GM12878 (cell line): Measurements from ENCODE around the gene SWT1. TPM values are rescaled to one million over a fixed set of nuclear protein-coding genes. Genes with fewer than 3 reads are reported as not detected.

Experiments
- ATAC-seq: fragments of 200-7000 bp; cut with Tn5 transposase; 3 replicates; pipeline ENCODE4 v1.9.1; 2020; ENCODE audit warnings: mild to moderate bottlenecking, moderate library complexity
- BruUV-seq: library from RNA; stranded (reverse); fragments of 400-500 nt; replicated peaks from 2 replicates; lab custom pipeline; 2021; lab: Mats Ljungman, UMichigan
- CTCF ChIA-PET: fragments of 300-600 bp; sonication (Branson Sonifier 250); formaldehyde crosslinking; extraction: SDS; loops from one replicate; lab custom pipeline; 2021; ENCODE audit warnings: inconsistent platforms; lab: Yijun Ruan, JAX
- POLR2A ChIA-PET: fragments of 350-600 bp; formaldehyde crosslinking; extraction: SDS; loops from one replicate; lab custom pipeline; 2021; ENCODE audit warnings: inconsistent platforms; lab: Charles Lee
- RAD21 ChIA-PET: fragments of 300-600 bp; sonication (Branson Sonifier 250); formaldehyde crosslinking; loops from one replicate; lab custom pipeline; 2023; ENCODE audit warnings: antibody characterized with exemption; ENCODE audit not compliant: unreplicated experiment; lab: Charles Lee
- SMC1A ChIA-PET: fragments of 300-600 bp; sonication (Branson Sonifier 250); formaldehyde crosslinking; loops from one replicate; lab custom pipeline; 2023; ENCODE audit not compliant: unreplicated experiment, uncharacterized antibody; lab: Charles Lee
- DNase-seq: peaks from one replicate; pipeline ENCODE4 v3.0.0-alpha.2; 2011; ENCODE audit warnings: low read depth, low spot score
- FAIRE-seq: peaks from 3 replicates; lab custom pipeline; 2011; peaks lifted over from hg19 to GRCh38; lab: Jason Lieb, UNC
- H2AFZ ChIP-seq: 2 replicates; pipeline ENCODE4 v1.6.0; 2011; ENCODE audit warnings: low read depth, low read length, control low read depth; ENCODE audit not compliant: control insufficient read depth
- H3K27ac ChIP-seq: 2 replicates; pipeline ENCODE4 v1.5.1; 2011; ENCODE audit warnings: control low read depth; ENCODE audit not compliant: control insufficient read depth, insufficient read depth
- H3K27me3 ChIP-seq, 2 experiments: replicated peaks in 1 of 2; 2 replicates each; pipeline versions ENCODE4 v1.6.0 to v1.6.1; 2011; ENCODE audit warnings: low read length in 1 of 2; ENCODE audit not compliant: control insufficient read depth in 2 of 2, insufficient read depth in 2 of 2
- H3K36me3 ChIP-seq, 2 experiments: 2 replicates each; pipeline ENCODE4 v1.5.1; 2011; ENCODE audit warnings: low read length in 1 of 2; ENCODE audit not compliant: control insufficient read depth in 2 of 2, insufficient read depth in 2 of 2
- H3K4me1 ChIP-seq: 2 replicates; pipeline ENCODE4 v1.6.1; 2011; ENCODE audit warnings: mild to moderate bottlenecking, low read length, moderate library complexity, mixed read lengths; ENCODE audit not compliant: control insufficient read depth, insufficient read depth
- H3K4me2 ChIP-seq: 2 replicates; pipeline ENCODE4 v1.6.0; 2011; ENCODE audit warnings: control low read depth; ENCODE audit not compliant: control insufficient read depth, insufficient read depth
- H3K4me3 ChIP-seq: fragments of 200-600 bp; sonication (generic); 2 replicates; pipeline ENCODE4 v1.5.1; 2016
- H3K79me2 ChIP-seq: 2 replicates; pipeline ENCODE4 v1.6.0; 2011; ENCODE audit warnings: low read length; ENCODE audit not compliant: control insufficient read depth, insufficient read depth
- H3K9ac ChIP-seq: 2 replicates; pipeline ENCODE4 v1.8.0; 2011; ENCODE audit warnings: low read length, control low read depth, mixed read lengths; ENCODE audit not compliant: control insufficient read depth, insufficient read depth
- H3K9me3 ChIP-seq: replicated peaks from 3 replicates; pipeline ENCODE4 v1.5.1; 2011; ENCODE audit warnings: mild to moderate bottlenecking, low read length; ENCODE audit not compliant: control insufficient read depth, insufficient read depth
- H4K20me1 ChIP-seq: 2 replicates; pipeline ENCODE4 v1.6.0; 2011; ENCODE audit not compliant: control insufficient read depth, insufficient read depth
- BCL11A ChIP-seq: IDR thresholded peaks from 2 replicates; pipeline ENCODE4 v1.6.1; 2011; ENCODE audit warnings: low read depth, low read length
- CBX5 ChIP-seq: sonication (generic); IDR thresholded peaks from 2 replicates; pipeline ENCODE4 v1.6.1; 2016; ENCODE audit warnings: low read depth, moderate library complexity, mild to moderate bottlenecking, inconsistent platforms
- CHD1 ChIP-seq: IDR thresholded peaks from 2 replicates; pipeline ENCODE4 v1.6.1; 2012; ENCODE audit warnings: low read depth, low read length, improper control_type of control experiment
- HDAC6 ChIP-seq: fragments of 200-600 bp; sonication (generic); IDR thresholded peaks from one replicate; pipeline ENCODE4 v1.8.0; 2017; ENCODE audit warnings: antibody characterized with exemption; ENCODE audit not compliant: unreplicated experiment
- NBN ChIP-seq: fragments of 450-650 bp; IDR thresholded peaks from 2 replicates; pipeline ENCODE4 v1.6.1; 2016
- NR2C2 ChIP-seq: IDR thresholded peaks from 2 replicates; pipeline ENCODE4 v1.6.1; 2011; ENCODE audit warnings: borderline replicate concordance, low read depth; ENCODE audit not compliant: control insufficient read depth, insufficient read length
- NR2F1 ChIP-seq: fragments of 450-650 bp; conservative IDR thresholded peaks from 2 replicates; pipeline ENCODE4 v1.6.1; 2017; ENCODE audit warnings: mild to moderate bottlenecking
- POU2F2 ChIP-seq: IDR thresholded peaks from 3 replicates; pipeline ENCODE4 v1.6.1; 2011; ENCODE audit warnings: low read depth, mild to moderate bottlenecking, low read length, borderline replicate concordance
- SUZ12 ChIP-seq: fragments of 200-600 bp; sonication (generic); IDR thresholded peaks from one replicate; pipeline ENCODE4 v1.6.1; 2018; ENCODE audit warnings: antibody characterized with exemption, mild to moderate bottlenecking; ENCODE audit not compliant: unreplicated experiment
- in situ Hi-C: fragments of 300-500 bp; cut with MboI; formaldehyde crosslinking; loops from 9 replicates; pipeline ENCODE4 v1.14.3; 2018; ENCODE audit warnings: mixed read lengths
- intact Hi-C: fragments of 100-400 bp; cut with micrococcal nuclease; formaldehyde crosslinking; loops from one replicate; pipeline ENCODE4 v1.14.2; 2022; ENCODE audit not compliant: unreplicated experiment
- polyA plus RNA-seq, 11 experiments: library from polyadenylated mRNA; depleted of rRNA in 4 of 11; unstranded in 6 of 11; stranded (reverse) in 5 of 11; fragments of >200 nt; fragmentation: Nextera tagmentation in 4 of 11; fragmentation: Illumina TruSeq in 1 of 11; extraction: Ambion mirVana in 4 of 11; extraction: Trizol in 1 of 11; gene quantifications; 1 replicate in 1 of 11; 2 replicates in 10 of 11; pipeline versions ENCODE4 v1.2.1 to v1.2.3, GENCODE V29; 2011 to 2016; ENCODE audit warnings: inconsistent platforms in 2 of 11, missing spikeins in 2 of 11, low read depth in 1 of 11
- total RNA-seq, 4 experiments: library from RNA; depleted of rRNA in 3 of 4; stranded (reverse); fragments of >200 nt in 3 of 4; fragmentation: Illumina TruSeq in 1 of 4; extraction: Trizol in 1 of 4; gene quantifications; 2 replicates each; pipeline versions ENCODE4 v1.2.1 to v1.2.3, GENCODE V29; 2013 to 2021
- TF ChIP-seq, protein P1 (sequence below): fragments of 150-350 bp; IDR thresholded peaks from 2 replicates; pipeline ENCODE4 v1.6.1; 2016; ENCODE audit warnings: low read depth, low read length
- TF ChIP-seq, protein P2 (sequence below): fragments of 450-650 bp; IDR thresholded peaks from 2 replicates; pipeline ENCODE4 v1.6.1; 2017; ENCODE audit warnings: mild to moderate bottlenecking, moderate library complexity
- TF ChIP-seq, protein P3 (sequence below): fragments of 450-650 bp; formaldehyde crosslinking; IDR thresholded peaks from 2 replicates; pipeline ENCODE4 v1.5.0; 2022; ENCODE audit warnings: mild to moderate bottlenecking, missing genetic modification characterization
- TF ChIP-seq, protein P4 (sequence below): IDR thresholded peaks from 2 replicates; pipeline ENCODE4 v1.6.1; 2011; ENCODE audit warnings: borderline replicate concordance, low read depth, mild to moderate bottlenecking, moderate library complexity, mixed read lengths, low read length; ENCODE audit not compliant: insufficient read depth; ENCODE audit errors: extremely low read length

The SWT1 gene
- total and polyA plus RNA-seq, 10 of the 15 experiments (the other 5 are each of a cell fraction or from before 2014, with no cell fraction given) = 1.0 to 4.2 (median 2.6) TPM

DNA sequence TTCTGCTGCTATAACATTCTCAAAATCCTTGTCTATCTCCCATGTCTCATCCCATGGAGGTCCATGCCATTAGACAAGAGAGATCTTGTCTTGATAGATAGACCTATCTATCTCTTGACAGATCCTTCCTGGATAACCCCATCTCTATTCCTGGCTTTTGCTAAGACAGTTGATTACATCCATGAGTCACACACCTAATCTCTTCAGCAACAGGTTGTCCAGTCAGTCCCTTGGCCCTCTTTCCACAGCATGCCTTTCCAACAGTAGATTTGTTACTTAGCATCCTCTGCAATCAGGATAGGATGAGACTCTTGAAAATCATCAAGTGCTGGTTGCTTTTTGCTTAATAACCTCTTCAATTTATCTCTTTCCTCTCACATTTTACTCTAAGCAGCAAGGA, 46.8 kb upstream of the SWT1 start:
- intact Hi-C loops = no loop called here
- POLR2A ChIA-PET = no interaction called here
- in situ Hi-C loops = no loop called here
- Histone ChIP-seq H2AFZ (no peak overlapping the region), H3K4me2 (no peak overlapping the region), H3K4me3 (no peak overlapping the region), H3K9ac (no peak overlapping the region), H3K79me2 (no peaks in the 10 kb centered on the region), H3K9me3 (no peaks in the 10 kb centered on the region; the same call in 1 of the 3 replicates)
- TF ChIP-seq, protein P1, sequence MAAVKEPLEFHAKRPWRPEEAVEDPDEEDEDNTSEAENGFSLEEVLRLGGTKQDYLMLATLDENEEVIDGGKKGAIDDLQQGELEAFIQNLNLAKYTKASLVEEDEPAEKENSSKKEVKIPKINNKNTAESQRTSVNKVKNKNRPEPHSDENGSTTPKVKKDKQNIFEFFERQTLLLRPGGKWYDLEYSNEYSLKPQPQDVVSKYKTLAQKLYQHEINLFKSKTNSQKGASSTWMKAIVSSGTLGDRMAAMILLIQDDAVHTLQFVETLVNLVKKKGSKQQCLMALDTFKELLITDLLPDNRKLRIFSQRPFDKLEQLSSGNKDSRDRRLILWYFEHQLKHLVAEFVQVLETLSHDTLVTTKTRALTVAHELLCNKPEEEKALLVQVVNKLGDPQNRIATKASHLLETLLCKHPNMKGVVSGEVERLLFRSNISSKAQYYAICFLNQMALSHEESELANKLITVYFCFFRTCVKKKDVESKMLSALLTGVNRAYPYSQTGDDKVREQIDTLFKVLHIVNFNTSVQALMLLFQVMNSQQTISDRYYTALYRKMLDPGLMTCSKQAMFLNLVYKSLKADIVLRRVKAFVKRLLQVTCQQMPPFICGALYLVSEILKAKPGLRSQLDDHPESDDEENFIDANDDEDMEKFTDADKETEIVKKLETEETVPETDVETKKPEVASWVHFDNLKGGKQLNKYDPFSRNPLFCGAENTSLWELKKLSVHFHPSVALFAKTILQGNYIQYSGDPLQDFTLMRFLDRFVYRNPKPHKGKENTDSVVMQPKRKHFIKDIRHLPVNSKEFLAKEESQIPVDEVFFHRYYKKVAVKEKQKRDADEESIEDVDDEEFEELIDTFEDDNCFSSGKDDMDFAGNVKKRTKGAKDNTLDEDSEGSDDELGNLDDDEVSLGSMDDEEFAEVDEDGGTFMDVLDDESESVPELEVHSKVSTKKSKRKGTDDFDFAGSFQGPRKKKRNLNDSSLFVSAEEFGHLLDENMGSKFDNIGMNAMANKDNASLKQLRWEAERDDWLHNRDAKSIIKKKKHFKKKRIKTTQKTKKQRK = no peak
- TF ChIP-seq POU2F2 (no peak), NR2C2 (no peak), NR2F1 (no peak), SUZ12 (no peak), BCL11A (no peak), NBN (no peak), HDAC6 (no peak), CHD1 (no peak), CBX5 (no peak)
- TF ChIP-seq, protein P2, sequence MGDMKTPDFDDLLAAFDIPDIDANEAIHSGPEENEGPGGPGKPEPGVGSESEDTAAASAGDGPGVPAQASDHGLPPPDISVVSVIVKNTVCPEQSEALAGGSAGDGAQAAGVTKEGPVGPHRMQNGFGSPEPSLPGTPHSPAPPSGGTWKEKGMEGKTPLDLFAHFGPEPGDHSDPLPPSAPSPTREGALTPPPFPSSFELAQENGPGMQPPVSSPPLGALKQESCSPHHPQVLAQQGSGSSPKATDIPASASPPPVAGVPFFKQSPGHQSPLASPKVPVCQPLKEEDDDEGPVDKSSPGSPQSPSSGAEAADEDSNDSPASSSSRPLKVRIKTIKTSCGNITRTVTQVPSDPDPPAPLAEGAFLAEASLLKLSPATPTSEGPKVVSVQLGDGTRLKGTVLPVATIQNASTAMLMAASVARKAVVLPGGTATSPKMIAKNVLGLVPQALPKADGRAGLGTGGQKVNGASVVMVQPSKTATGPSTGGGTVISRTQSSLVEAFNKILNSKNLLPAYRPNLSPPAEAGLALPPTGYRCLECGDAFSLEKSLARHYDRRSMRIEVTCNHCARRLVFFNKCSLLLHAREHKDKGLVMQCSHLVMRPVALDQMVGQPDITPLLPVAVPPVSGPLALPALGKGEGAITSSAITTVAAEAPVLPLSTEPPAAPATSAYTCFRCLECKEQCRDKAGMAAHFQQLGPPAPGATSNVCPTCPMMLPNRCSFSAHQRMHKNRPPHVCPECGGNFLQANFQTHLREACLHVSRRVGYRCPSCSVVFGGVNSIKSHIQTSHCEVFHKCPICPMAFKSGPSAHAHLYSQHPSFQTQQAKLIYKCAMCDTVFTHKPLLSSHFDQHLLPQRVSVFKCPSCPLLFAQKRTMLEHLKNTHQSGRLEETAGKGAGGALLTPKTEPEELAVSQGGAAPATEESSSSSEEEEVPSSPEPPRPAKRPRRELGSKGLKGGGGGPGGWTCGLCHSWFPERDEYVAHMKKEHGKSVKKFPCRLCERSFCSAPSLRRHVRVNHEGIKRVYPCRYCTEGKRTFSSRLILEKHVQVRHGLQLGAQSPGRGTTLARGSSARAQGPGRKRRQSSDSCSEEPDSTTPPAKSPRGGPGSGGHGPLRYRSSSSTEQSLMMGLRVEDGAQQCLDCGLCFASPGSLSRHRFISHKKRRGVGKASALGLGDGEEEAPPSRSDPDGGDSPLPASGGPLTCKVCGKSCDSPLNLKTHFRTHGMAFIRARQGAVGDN = no peak
- TF ChIP-seq, protein P3, sequence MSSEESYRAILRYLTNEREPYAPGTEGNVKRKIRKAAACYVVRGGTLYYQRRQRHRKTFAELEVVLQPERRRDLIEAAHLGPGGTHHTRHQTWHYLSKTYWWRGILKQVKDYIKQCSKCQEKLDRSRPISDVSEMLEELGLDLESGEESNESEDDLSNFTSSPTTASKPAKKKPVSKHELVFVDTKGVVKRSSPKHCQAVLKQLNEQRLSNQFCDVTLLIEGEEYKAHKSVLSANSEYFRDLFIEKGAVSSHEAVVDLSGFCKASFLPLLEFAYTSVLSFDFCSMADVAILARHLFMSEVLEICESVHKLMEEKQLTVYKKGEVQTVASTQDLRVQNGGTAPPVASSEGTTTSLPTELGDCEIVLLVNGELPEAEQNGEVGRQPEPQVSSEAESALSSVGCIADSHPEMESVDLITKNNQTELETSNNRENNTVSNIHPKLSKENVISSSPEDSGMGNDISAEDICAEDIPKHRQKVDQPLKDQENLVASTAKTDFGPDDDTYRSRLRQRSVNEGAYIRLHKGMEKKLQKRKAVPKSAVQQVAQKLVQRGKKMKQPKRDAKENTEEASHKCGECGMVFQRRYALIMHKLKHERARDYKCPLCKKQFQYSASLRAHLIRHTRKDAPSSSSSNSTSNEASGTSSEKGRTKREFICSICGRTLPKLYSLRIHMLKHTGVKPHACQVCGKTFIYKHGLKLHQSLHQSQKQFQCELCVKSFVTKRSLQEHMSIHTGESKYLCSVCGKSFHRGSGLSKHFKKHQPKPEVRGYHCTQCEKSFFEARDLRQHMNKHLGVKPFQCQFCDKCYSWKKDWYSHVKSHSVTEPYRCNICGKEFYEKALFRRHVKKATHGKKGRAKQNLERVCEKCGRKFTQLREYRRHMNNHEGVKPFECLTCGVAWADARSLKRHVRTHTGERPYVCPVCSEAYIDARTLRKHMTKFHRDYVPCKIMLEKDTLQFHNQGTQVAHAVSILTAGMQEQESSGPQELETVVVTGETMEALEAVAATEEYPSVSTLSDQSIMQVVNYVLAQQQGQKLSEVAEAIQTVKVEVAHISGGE (CRISPR knock-in tag) = no peak
- TF ChIP-seq, protein P4, sequence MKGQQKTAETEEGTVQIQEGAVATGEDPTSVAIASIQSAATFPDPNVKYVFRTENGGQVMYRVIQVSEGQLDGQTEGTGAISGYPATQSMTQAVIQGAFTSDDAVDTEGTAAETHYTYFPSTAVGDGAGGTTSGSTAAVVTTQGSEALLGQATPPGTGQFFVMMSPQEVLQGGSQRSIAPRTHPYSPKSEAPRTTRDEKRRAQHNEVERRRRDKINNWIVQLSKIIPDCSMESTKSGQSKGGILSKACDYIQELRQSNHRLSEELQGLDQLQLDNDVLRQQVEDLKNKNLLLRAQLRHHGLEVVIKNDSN = no peak
- TF ChIP-seq, all 136 proteins: peak for 0
- RAD21 ChIA-PET = no interaction called here
- no peak for FAIRE-seq
- CTCF ChIA-PET = interaction anchor here (1.1 kb wide), 1 partner anchor 60 kb away, joined by 4 read pairs; no protein-coding TSS in a partner anchor
- Histone ChIP-seq H3K27me3 (no peaks in the 10 kb centered on the region), H4K20me1 (no peaks in the 10 kb centered on the region), H3K4me1 (no peaks in the 10 kb centered on the region), H3K27ac (no peak overlapping the region), H3K36me3 (no peaks in the 10 kb centered on the region)
- ATAC-seq = no peak
- SMC1A ChIA-PET = no interaction called here
- BruUV-seq = no TSS peak
- DNase-seq = no peak
